Osteoblast (primary cell): ENCODE data around the gene TEX2. TPM values are rescaled to one million over a fixed set of nuclear protein-coding genes. Genes with fewer than 3 reads are reported as not detected.

Source experiments
- DNase-seq: peaks from one replicate; pipeline ENCODE4 v3.0.0; 2011; ENCODE audit warnings: low spot score, mixed read lengths; ENCODE audit not compliant: insufficient read length; ENCODE audit errors: missing footprints
- H2AFZ ChIP-seq: 2 replicates; pipeline ENCODE4 v1.6.0; 2011; ENCODE audit warnings: mild to moderate bottlenecking, low read length
- H3K27ac ChIP-seq: 2 replicates; pipeline ENCODE4 v1.5.1; 2011; ENCODE audit warnings: mild to moderate bottlenecking, low read depth, low read length, moderate library complexity
- H3K27me3 ChIP-seq: 2 replicates; pipeline ENCODE4 v1.6.0; 2012; ENCODE audit warnings: mild to moderate bottlenecking, control low read depth, inconsistent platforms, low read length, moderate library complexity; ENCODE audit not compliant: insufficient read depth
- H3K36me3 ChIP-seq: 2 replicates; pipeline ENCODE4 v1.5.1; 2011; ENCODE audit warnings: mild to moderate bottlenecking, low read length, control low read depth, moderate library complexity; ENCODE audit not compliant: insufficient read depth
- H3K4me1 ChIP-seq: 2 replicates; pipeline ENCODE4 v1.5.1; 2011; ENCODE audit warnings: mild to moderate bottlenecking, low read length, control low read depth, moderate library complexity; ENCODE audit not compliant: insufficient read depth
- H3K4me2 ChIP-seq: 2 replicates; pipeline ENCODE4 v1.6.0; 2011; ENCODE audit warnings: mild to moderate bottlenecking, low read length; ENCODE audit not compliant: insufficient read depth
- H3K4me3 ChIP-seq: fragments of 200-600 bp; sonication (generic); 3 replicates; pipeline ENCODE4 v1.5.1; 2012; ENCODE audit warnings: mild to moderate bottlenecking, low read length, inconsistent platforms; ENCODE audit not compliant: insufficient read depth
- H3K79me2 ChIP-seq: 2 replicates; pipeline ENCODE4 v1.6.0; 2012; ENCODE audit warnings: mild to moderate bottlenecking, low read length, control low read depth, inconsistent platforms; ENCODE audit not compliant: insufficient read depth
- H3K9me3 ChIP-seq: 2 replicates; pipeline ENCODE4 v1.5.1; 2011; ENCODE audit warnings: low read depth, low read length, control low read depth
- H4K20me1 ChIP-seq: 2 replicates; pipeline ENCODE4 v1.6.0; 2012; ENCODE audit warnings: mild to moderate bottlenecking, low read length, control low read depth; ENCODE audit not compliant: insufficient read depth
- CTCF ChIP-seq: IDR thresholded peaks from 2 replicates; pipeline ENCODE4 v1.5.1; 2011; ENCODE audit warnings: mild to moderate bottlenecking, low read depth, low read length, moderate library complexity; ENCODE audit errors: extremely low read depth
- total RNA-seq: library from RNA; depleted of rRNA; stranded (reverse); fragments of >200 nt; gene quantifications from 2 replicates; pipeline ENCODE4 v1.2.3, GENCODE V29; 2012

Gene TEX2
- total RNA-seq, 1 donor = 17.7 TPM

- H3K79me2 ChIP-seq = no peaks in the 10 kb centered on the region
- TF ChIP-seq CTCF = no peak
- H3K4me1 ChIP-seq = peaks cover 6% of the 10 kb centered on the region
- no peaks in the 10 kb centered on the region for H4K20me1 ChIP-seq
- no peaks in the 10 kb centered on the region for H3K9me3 ChIP-seq
- H3K4me2 ChIP-seq = no peak overlapping the region
- no peak overlapping the region for H2AFZ ChIP-seq
- H3K4me3 ChIP-seq = no peak overlapping the region
- no peaks in the 10 kb centered on the region for H3K27me3 ChIP-seq
- DNase-seq = no peak
- H3K27ac ChIP-seq = no peak overlapping the region
- H3K36me3 ChIP-seq = peaks cover 9% of the 10 kb centered on the region
Observed at GRCh38 chr17:64177311-64178010, 85.6 kb downstream of the TEX2 start.

- Histone ChIP-seq H3K27ac (no peak overlapping the region), H3K4me2 (no peak overlapping the region), H3K9me3 (no peaks in the 10 kb centered on the region), H3K79me2 (no peaks in the 10 kb centered on the region), H4K20me1 (no peaks in the 10 kb centered on the region), H2AFZ (no peak overlapping the region), H3K4me1 (peaks cover 6% of the 10 kb centered on the region), H3K36me3 (peaks cover 9% of the 10 kb centered on the region), H3K4me3 (no peak overlapping the region), H3K27me3 (no peaks in the 10 kb centered on the region)
- TF ChIP-seq CTCF = no peak
- DNase-seq = no peak
Observed at GRCh38 chr17:64176556-64176955, 86.5 kb downstream of the TEX2 start.

- H3K4me2 ChIP-seq = no peak overlapping the region
- H2AFZ ChIP-seq = peak overlapping the region; percentile 11
- peak; percentile 61 for DNase-seq
- H3K79me2 ChIP-seq = no peaks in the 10 kb centered on the region
- no peak overlapping the region for H3K27ac ChIP-seq
- no peaks in the 10 kb centered on the region for H4K20me1 ChIP-seq
- no peak for TF ChIP-seq CTCF
- H3K36me3 ChIP-seq = peaks cover 15% of the 10 kb centered on the region
- H3K27me3 ChIP-seq = no peaks in the 10 kb centered on the region
- H3K4me3 ChIP-seq = no peak overlapping the region
- H3K4me1 ChIP-seq = peaks cover 6% of the 10 kb centered on the region
- no peaks in the 10 kb centered on the region for H3K9me3 ChIP-seq
Observed at GRCh38 chr17:64174686-64175456, 88.2 kb downstream of the TEX2 start.

GRCh38 chr17:64173646-64174045 lies 89.4 kb downstream of the TEX2 start:
- no peak overlapping the region for H3K27ac ChIP-seq

More at GRCh38 chr17:64173646-64174045, 89.4 kb downstream of the TEX2 start:
- Histone ChIP-seq H4K20me1 (no peaks in the 10 kb centered on the region), H3K79me2 (no peaks in the 10 kb centered on the region), H3K4me1 (peaks cover 6% of the 10 kb centered on the region), H3K9me3 (no peaks in the 10 kb centered on the region), H3K36me3 (peaks cover 14% of the 10 kb centered on the region), H2AFZ (no peak overlapping the region), H3K4me2 (no peak overlapping the region), H3K27me3 (no peaks in the 10 kb centered on the region), H3K4me3 (no peak overlapping the region)
- DNase-seq = no peak
- no peak for TF ChIP-seq CTCF
